ENCODE measurements around the gene AIM2. TPM values are rescaled to one million over a fixed set of nuclear protein-coding genes. Genes with fewer than 3 reads are reported as not detected.

AIM2 gene
- total RNA-seq, 1 experiment from 2014 or later: 1.1 TPM

- no peak overlapping the region for H3K14ac ChIP-seq (ENCODE audit: insufficient read depth, low read length)
- no peak for DNase-seq
- H3K79me1 ChIP-seq (ENCODE audit: insufficient read depth, low read depth, low read length, poor library complexity, severe bottlenecking): no peaks in the 10 kb centered on the region
- Mint-ChIP-seq H3K9me3 (no peaks in the 10 kb centered on the region), H3K27me3 (ENCODE audit: low read depth) (no peaks in the 10 kb centered on the region; the same call in 1 of the 2 replicates), H3K27ac (no peak overlapping the region), H3K36me3 (ENCODE audit: insufficient read depth in 1 of 3, low read depth in 3 of 3) (no peaks in the 10 kb centered on the region), H3K4me3 (no peak overlapping the region), H3K4me1 (0 out of 4 replicates have a peak, but pooled peaks cover 0 to 3% of the 10 kb centered on the region in 2 experiments)
- no peak overlapping the region for H3K27ac ChIP-seq (ENCODE audit: insufficient read length, low read depth, low read length)
- H3K79me2 ChIP-seq (ENCODE audit: insufficient read depth, low read length): no peaks in the 10 kb centered on the region
- H3K4ac ChIP-seq (ENCODE audit: low read depth, low read length): no peak overlapping the region
- no peak overlapping the region for H2BK120ac ChIP-seq (ENCODE audit: low read depth, low read length, poor library complexity, severe bottlenecking)
- H4K20me1 ChIP-seq (ENCODE audit: control insufficient read depth, insufficient read depth, insufficient read length): no peaks in the 10 kb centered on the region
- H3K4me1 ChIP-seq (ENCODE audit: insufficient read depth, low read length): no peaks in the 10 kb centered on the region
- WGBS (ENCODE audit: extremely low coverage, insufficient read length, low lambda C conversion rate): no CpG with 5 or more reads among the region's 1 CpG
- H3K18ac ChIP-seq (ENCODE audit: insufficient read length, low read depth, low read length): no peak overlapping the region
- no peak overlapping the region for H3K56ac ChIP-seq (ENCODE audit: insufficient read length, low read depth, low read length)
- TF ChIP-seq CTCF (conservative IDR thresholded peaks at IDR 0.05): no peak
- H2BK15ac ChIP-seq (ENCODE audit: low read depth, low read length): no peak overlapping the region
- no peak overlapping the region for H2AK5ac ChIP-seq (ENCODE audit: insufficient read length, low read length)
- no peak overlapping the region for H2BK5ac ChIP-seq (ENCODE audit: insufficient read length, low read length)
- H4K8ac ChIP-seq (replicated peaks; ENCODE audit: insufficient read length, low read depth, low read length): no peak overlapping the region
- no peak overlapping the region for H2BK12ac ChIP-seq (ENCODE audit: insufficient read length, low read depth, low read length)
- no peaks in the 10 kb centered on the region for H3K9me3 ChIP-seq (ENCODE audit: control insufficient read depth, low read depth, low read length)
- no peak overlapping the region for H3T11ph ChIP-seq (ENCODE audit: low read length)
- H2BK20ac ChIP-seq (ENCODE audit: low read depth, low read length, poor library complexity, severe bottlenecking): no peak overlapping the region
- no peak overlapping the region for H2AFZ ChIP-seq (ENCODE audit: low read length)
- no peaks in the 10 kb centered on the region for H3K27me3 ChIP-seq (ENCODE audit: insufficient read depth, low read length)
- no peaks in the 10 kb centered on the region for H3K23me2 ChIP-seq (ENCODE audit: insufficient read length, low read depth, low read length, poor library complexity, severe bottlenecking)
- H3K4me2 ChIP-seq (ENCODE audit: insufficient read depth, insufficient read length, low read length): no peak overlapping the region
- no peak overlapping the region for H3K23ac ChIP-seq (ENCODE audit: insufficient read length, low read depth, low read length)
- H3K9ac ChIP-seq (ENCODE audit: extremely low read depth, insufficient read length, low read length): no peak overlapping the region
- H4K5ac ChIP-seq (ENCODE audit: insufficient read length, low read depth, low read length): no peak overlapping the region
- H4K91ac ChIP-seq (ENCODE audit: insufficient read length, low read depth, low read length): no peak overlapping the region
These were observed 3.0 kb upstream of the AIM2 start for GRCh38 chr1:159079525-159079924.

Measured in H9 (cell line).